ENCODE data around the gene ARHGAP24.

DNA sequence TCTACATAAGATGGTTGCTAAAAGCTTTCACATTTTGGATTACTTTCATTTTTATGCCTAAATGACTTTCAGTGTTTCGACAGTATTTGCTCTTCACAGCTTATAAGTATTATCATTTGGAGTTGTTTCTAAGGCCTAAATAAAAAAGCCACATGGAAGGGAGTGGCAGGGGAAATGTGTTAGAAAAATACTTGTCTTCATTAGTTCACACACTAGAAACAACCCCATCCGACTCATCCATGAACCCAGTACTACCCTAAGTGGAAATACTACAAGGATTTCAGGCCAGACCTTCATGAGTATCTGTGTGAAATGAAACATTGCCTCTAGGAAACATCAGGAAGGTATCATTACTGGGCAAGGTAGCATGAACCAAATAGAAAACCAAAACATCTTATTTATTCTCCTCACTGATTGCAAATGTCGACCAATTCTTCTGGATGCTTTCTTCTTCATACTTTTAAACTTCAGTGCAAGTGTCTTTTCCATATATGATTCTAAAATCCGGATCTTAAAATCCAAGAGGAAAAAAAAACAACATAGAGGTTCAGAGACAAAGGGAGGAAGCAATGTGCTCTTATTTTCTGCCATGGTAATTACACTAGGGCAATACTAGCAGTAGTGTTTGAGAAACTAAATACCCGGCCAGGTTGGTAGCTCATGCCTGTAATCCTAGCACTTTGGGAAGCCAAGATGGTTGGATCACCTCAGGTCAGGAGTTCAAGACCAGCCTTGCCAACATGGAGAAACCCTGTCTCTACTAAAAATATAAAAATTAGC is 349.4 kb downstream of the ARHGAP24 start:
- TF ChIP-seq, protein P1, sequence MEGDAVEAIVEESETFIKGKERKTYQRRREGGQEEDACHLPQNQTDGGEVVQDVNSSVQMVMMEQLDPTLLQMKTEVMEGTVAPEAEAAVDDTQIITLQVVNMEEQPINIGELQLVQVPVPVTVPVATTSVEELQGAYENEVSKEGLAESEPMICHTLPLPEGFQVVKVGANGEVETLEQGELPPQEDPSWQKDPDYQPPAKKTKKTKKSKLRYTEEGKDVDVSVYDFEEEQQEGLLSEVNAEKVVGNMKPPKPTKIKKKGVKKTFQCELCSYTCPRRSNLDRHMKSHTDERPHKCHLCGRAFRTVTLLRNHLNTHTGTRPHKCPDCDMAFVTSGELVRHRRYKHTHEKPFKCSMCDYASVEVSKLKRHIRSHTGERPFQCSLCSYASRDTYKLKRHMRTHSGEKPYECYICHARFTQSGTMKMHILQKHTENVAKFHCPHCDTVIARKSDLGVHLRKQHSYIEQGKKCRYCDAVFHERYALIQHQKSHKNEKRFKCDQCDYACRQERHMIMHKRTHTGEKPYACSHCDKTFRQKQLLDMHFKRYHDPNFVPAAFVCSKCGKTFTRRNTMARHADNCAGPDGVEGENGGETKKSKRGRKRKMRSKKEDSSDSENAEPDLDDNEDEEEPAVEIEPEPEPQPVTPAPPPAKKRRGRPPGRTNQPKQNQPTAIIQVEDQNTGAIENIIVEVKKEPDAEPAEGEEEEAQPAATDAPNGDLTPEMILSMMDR (IDR thresholded peaks at IDR 0.05), result no peak
- TF ChIP-seq POLR2A (IDR thresholded peaks at IDR 0.05), result no peak

Data from esophagus squamous epithelium (tissue), 4 donors.